Naive B cell (primary cell): Measurements from ENCODE around the gene BIRC5. TPM values are rescaled to one million over a fixed set of nuclear protein-coding genes. Genes with fewer than 3 reads are reported as not detected.
"Not testable (repeated sequence)": the region's sequence is repeated elsewhere in the genome, so short reads cannot be mapped to it uniquely, and the experiment has no call there.

Experiments
- ATAC-seq, 2 donors: fragments of 150-1000 bp; cut with Tn5 transposase; 2 replicates each; pipeline ENCODE4 v1.10.0; 2021; ENCODE audit warnings: low read depth in 2 of 2, mild to moderate bottlenecking in 2 of 2, moderate library complexity in 2 of 2
- DNase-seq: peaks from one replicate; pipeline ENCODE4 v3.0.0; 2022
- H3K27ac Mint-ChIP-seq, 6 donors: one replicate each; pipeline ENCODE4 v1.8.0; 2020 to 2022; ENCODE audit warnings: mild to moderate bottlenecking in 6 of 6, mixed read lengths in 6 of 6, moderate library complexity in 5 of 6, inconsistent platforms in 2 of 6
- H3K27me3 Mint-ChIP-seq, 3 donors: one replicate each; pipeline ENCODE4 v1.8.0; 2021 to 2022; ENCODE audit warnings: mixed read lengths in 3 of 3, mild to moderate bottlenecking in 1 of 3
- H3K36me3 Mint-ChIP-seq, 2 donors: one replicate each; pipeline ENCODE4 v1.8.0; 2020 to 2022; ENCODE audit warnings: mixed read lengths in 2 of 2, inconsistent platforms in 1 of 2, mild to moderate bottlenecking in 1 of 2
- H3K4me1 Mint-ChIP-seq, 3 donors: one replicate each; pipeline ENCODE4 v1.8.0; 2020 to 2022; ENCODE audit warnings: mixed read lengths in 3 of 3, inconsistent platforms in 1 of 3, mild to moderate bottlenecking in 1 of 3, moderate library complexity in 1 of 3
- H3K4me3 Mint-ChIP-seq, 8 donors: one replicate each; pipeline ENCODE4 v1.8.0; 2020 to 2022; ENCODE audit warnings: mild to moderate bottlenecking in 8 of 8, mixed read lengths in 8 of 8, moderate library complexity in 8 of 8, inconsistent platforms in 2 of 8
- H3K9me3 Mint-ChIP-seq, 7 donors: one replicate each; pipeline ENCODE4 v1.8.0; 2020 to 2022; ENCODE audit warnings: mixed read lengths in 7 of 7, mild to moderate bottlenecking in 5 of 7, inconsistent platforms in 2 of 7, moderate library complexity in 1 of 7
- polyA plus RNA-seq, 6 donors: library from polyadenylated mRNA; unstranded; fragments of 300-500 nt; fragmentation: Illumina TruSeq; gene quantifications; one replicate each; pipeline ENCODE4 v1.2.3, GENCODE V29; 2021; ENCODE audit warnings: low read depth in 6 of 6

Gene BIRC5
- polyA plus RNA-seq, 6 donors from 2014 or later: not detected

- peak overlapping the region in 4 of 8 donors; percentile 5 to 44 (median 18) for H3K4me3 Mint-ChIP-seq
- H3K27me3 Mint-ChIP-seq: peaks cover 0 to 4% (median 0%) of the 10 kb centered on the region in 3 donors
- H3K9me3 Mint-ChIP-seq: peaks cover 0 to 4% (median 0%) of the 10 kb centered on the region in 7 donors
- peak; percentile 44 for DNase-seq
- H3K4me1 Mint-ChIP-seq: peaks cover 37 to 40% (median 39%) of the 10 kb centered on the region in 3 donors
- peak; percentile 81 to 85 for ATAC-seq
- H3K27ac Mint-ChIP-seq: peak overlapping the region in 5 of 6 donors; percentile 66 to 93 (median 87)
- no peaks in the 10 kb centered on the region for H3K36me3 Mint-ChIP-seq
Measured at GRCh38 chr17:78242024-78242742, 28.1 kb downstream of the BIRC5 start.

GRCh38 chr17:78247304-78247703 lies 33.3 kb downstream of the BIRC5 start:
- no peak for ATAC-seq
- Mint-ChIP-seq H3K4me3 (no peak overlapping the region), H3K27ac (no peak overlapping the region), H3K36me3 (no peaks in the 10 kb centered on the region), H3K9me3 (peaks cover 0 to 4% (median 0%) of the 10 kb centered on the region in 7 donors), H3K27me3 (peaks cover 0 to 10% (median 0%) of the 10 kb centered on the region in 3 donors), H3K4me1 (peaks cover 29 to 32% (median 30%) of the 10 kb centered on the region in 3 donors)
- DNase-seq: no peak

- Mint-ChIP-seq H3K27me3 (peaks cover 0 to 10% (median 0%) of the 10 kb centered on the region in 3 donors), H3K4me1 (peaks cover 29 to 30% (median 29%) of the 10 kb centered on the region in 3 donors), H3K4me3 (peak overlapping the region in 1 of 8 donors; percentile 60), H3K9me3 (peaks cover 0 to 4% (median 0%) of the 10 kb centered on the region in 7 donors), H3K36me3 (no peaks in the 10 kb centered on the region), H3K27ac (peak overlapping the region in 3 of 6 donors; percentile 15 to 59 (median 49))
- ATAC-seq: no peak
- DNase-seq: no peak
Measured at GRCh38 chr17:78248051-78248914, 34.2 kb downstream of the BIRC5 start.

- H3K27ac Mint-ChIP-seq: no peak overlapping the region
- H3K4me3 Mint-ChIP-seq: no peak overlapping the region
- no peaks in the 10 kb centered on the region for H3K36me3 Mint-ChIP-seq
- ATAC-seq (no peak), DNase-seq (no peak)
- H3K4me1 Mint-ChIP-seq: peaks cover 25 to 30% (median 30%) of the 10 kb centered on the region in 3 donors
- H3K27me3 Mint-ChIP-seq: peaks cover 0 to 10% (median 0%) of the 10 kb centered on the region in 3 donors
- peaks cover 0 to 4% (median 0%) of the 10 kb centered on the region in 7 donors for H3K9me3 Mint-ChIP-seq
Measured at GRCh38 chr17:78249074-78249817, 35.2 kb downstream of the BIRC5 start.

GRCh38 chr17:78249818-78250806 lies 36.1 kb downstream of the BIRC5 start:
- ATAC-seq: no peak
- Mint-ChIP-seq H3K4me3 (peak overlapping the region in 1 of 8 donors; percentile 21), H3K4me1 (peaks cover 29 to 35% (median 32%) of the 10 kb centered on the region in 3 donors), H3K9me3 (peaks cover 0 to 4% (median 0%) of the 10 kb centered on the region in 7 donors), H3K27ac (peak overlapping the region in 1 of 6 donors; percentile 76), H3K36me3 (no peaks in the 10 kb centered on the region), H3K27me3 (peaks cover 0 to 10% (median 0%) of the 10 kb centered on the region in 3 donors)
- no peak for DNase-seq

GRCh38 chr17:78250891-78251772 lies 37.1 kb downstream of the BIRC5 start:
- H3K9me3 Mint-ChIP-seq: no peaks in the 10 kb centered on the region
- DNase-seq (peak; percentile 84), ATAC-seq (peak; percentile 63 to 68)
- H3K27ac Mint-ChIP-seq: peak overlapping the region in 2 of 6 donors; percentile 15 to 56
- peak overlapping the region in 4 of 8 donors; percentile 56 to 80 (median 74) for H3K4me3 Mint-ChIP-seq
- H3K4me1 Mint-ChIP-seq: peaks cover 26 to 35% (median 32%) of the 10 kb centered on the region in 3 donors
- no peaks in the 10 kb centered on the region for H3K36me3 Mint-ChIP-seq
- H3K27me3 Mint-ChIP-seq: peaks cover 0 to 12% (median 0%) of the 10 kb centered on the region in 3 donors

GRCh38 chr17:78251773-78252103 lies 37.7 kb downstream of the BIRC5 start:
- Mint-ChIP-seq H3K36me3 (no peaks in the 10 kb centered on the region), H3K9me3 (no peaks in the 10 kb centered on the region), H3K27me3 (peaks cover 0 to 15% (median 0%) of the 10 kb centered on the region in 3 donors), H3K4me3 (peak overlapping the region in 4 of 8 donors; percentile 50 to 80 (median 68)), H3K4me1 (peaks cover 26 to 35% (median 32%) of the 10 kb centered on the region in 3 donors), H3K27ac (peak overlapping the region in 2 of 6 donors; percentile 44 to 56)
- DNase-seq (no peak), ATAC-seq (no peak)

GRCh38 chr17:78252111-78252634 lies 38.1 kb downstream of the BIRC5 start:
- H3K27ac Mint-ChIP-seq: peak overlapping the region in 3 of 6 donors; percentile 31 to 82 (median 56)
- peaks cover 0 to 15% (median 0%) of the 10 kb centered on the region in 3 donors for H3K27me3 Mint-ChIP-seq
- DNase-seq (peak; percentile 67), ATAC-seq (peak; percentile 48 to 60)
- peak overlapping the region; percentile 19 to 90 (median 66) for H3K4me3 Mint-ChIP-seq
- H3K36me3 Mint-ChIP-seq: no peaks in the 10 kb centered on the region
- H3K4me1 Mint-ChIP-seq: peaks cover 26 to 35% (median 32%) of the 10 kb centered on the region in 3 donors
- no peaks in the 10 kb centered on the region for H3K9me3 Mint-ChIP-seq

GRCh38 chr17:78252701-78253635 lies 38.9 kb downstream of the BIRC5 start:
- peaks cover 31 to 40% (median 40%) of the 10 kb centered on the region in 3 donors for H3K4me1 Mint-ChIP-seq
- H3K27ac Mint-ChIP-seq: peak overlapping the region in 4 of 6 donors; percentile 31 to 85 (median 69)
- no peak for DNase-seq
- H3K4me3 Mint-ChIP-seq: peak overlapping the region; percentile 50 to 90 (median 77)
- ATAC-seq: no peak
- no peaks in the 10 kb centered on the region for H3K9me3 Mint-ChIP-seq
- peaks cover 0 to 20% (median 6%) of the 10 kb centered on the region in 3 donors for H3K27me3 Mint-ChIP-seq
- H3K36me3 Mint-ChIP-seq: no peaks in the 10 kb centered on the region

- peaks cover 0 to 22% (median 12%) of the 10 kb centered on the region in 3 donors for H3K27me3 Mint-ChIP-seq
- not testable (repeated sequence) for ATAC-seq
Measured at GRCh38 chr17:78253636-78253945, 39.5 kb downstream of the BIRC5 start.

More at GRCh38 chr17:78253636-78253945, 39.5 kb downstream of the BIRC5 start:
- DNase-seq, H3K9me3 Mint-ChIP-seq, H3K36me3 Mint-ChIP-seq: not testable (repeated sequence)
- H3K4me1 Mint-ChIP-seq: peaks cover 36 to 46% (median 44%) of the 10 kb centered on the region in 3 donors
- peak overlapping the region in 2 of 6 donors; percentile 27 to 82 for H3K27ac Mint-ChIP-seq
- peak overlapping the region; percentile 50 to 90 (median 82) for H3K4me3 Mint-ChIP-seq
